Vagina (tissue), 2 donors: ENCODE data around the gene BEND3. TPM values are rescaled to one million over a fixed set of nuclear protein-coding genes. Genes with fewer than 3 reads are reported as not detected.

Experiments
- DNase-seq, 2 donors: peaks; one replicate each; pipeline ENCODE4 v3.0.0-alpha.2; 2017; ENCODE audit errors: extremely low spot score in 2 of 2
- H3K27ac ChIP-seq: fragments of 200-600 bp; sonication (generic); one replicate; pipeline ENCODE4 v1.5.1; 2019
- H3K27me3 ChIP-seq: fragments of 200-600 bp; sonication (generic); one replicate; pipeline ENCODE4 v1.5.1; 2019
- H3K36me3 ChIP-seq, 2 donors: fragments of 200-600 bp; sonication (generic); one replicate each; pipeline ENCODE4 v1.5.1; 2017 to 2019
- H3K4me1 ChIP-seq: fragments of 200-600 bp; sonication (generic); one replicate; pipeline ENCODE4 v1.5.1; 2019
- H3K4me3 ChIP-seq, 2 donors: fragments of 200-600 bp; sonication (generic); 1 replicate in 1 of 2; 2 replicates in 1 of 2; pipeline ENCODE4 v1.5.1; 2016 to 2019
- H3K9me3 ChIP-seq: fragments of 200-600 bp; sonication (generic); one replicate; pipeline ENCODE4 v1.5.1; 2019
- POLR2A ChIP-seq, 2 donors: fragments of 450-650 bp; IDR thresholded peaks; one replicate each; pipeline ENCODE4 v1.6.1; 2017; ENCODE audit warnings: antibody characterized with exemption in 2 of 2, mild to moderate bottlenecking in 2 of 2, moderate library complexity in 2 of 2
- POLR2AphosphoS5 ChIP-seq, 2 donors: sonication (generic); formaldehyde crosslinking; IDR thresholded peaks; one replicate each; pipeline ENCODE4 v1.9.0; 2017; ENCODE audit warnings: antibody characterized with exemption in 2 of 2, mild to moderate bottlenecking in 2 of 2, low read depth in 1 of 2; ENCODE audit not compliant: insufficient read depth in 1 of 2
- intact Hi-C: fragments of 100-400 bp; cut with DNase I; formaldehyde crosslinking; loops from one replicate; pipeline ENCODE4 v1.15.1; 2023
- small RNA-seq: library from RNA; depleted of rRNA; stranded (forward); fragments of <200 nt; gene quantifications from one replicate; pipeline ENCODE3, GENCODE V24; 2016
- total RNA-seq: library from RNA; depleted of rRNA; stranded (reverse); fragments of >200 nt; gene quantifications from one replicate; pipeline ENCODE4 v1.2.3, GENCODE V29; 2016
- TF ChIP-seq, protein P1 (sequence below), 3 experiments: fragments of 450-650 bp in 2 of 3; fragments of 200-600 bp in 1 of 3; sonication (generic) in 1 of 3; IDR thresholded peaks; one replicate each; pipeline ENCODE4 v1.5.1; 2017 to 2019; ENCODE audit warnings: antibody characterized with exemption in 3 of 3, mild to moderate bottlenecking in 2 of 3, moderate library complexity in 2 of 3

Gene BEND3
- total RNA-seq, 1 donor from 2014 or later, result 2.0 TPM

DNA sequence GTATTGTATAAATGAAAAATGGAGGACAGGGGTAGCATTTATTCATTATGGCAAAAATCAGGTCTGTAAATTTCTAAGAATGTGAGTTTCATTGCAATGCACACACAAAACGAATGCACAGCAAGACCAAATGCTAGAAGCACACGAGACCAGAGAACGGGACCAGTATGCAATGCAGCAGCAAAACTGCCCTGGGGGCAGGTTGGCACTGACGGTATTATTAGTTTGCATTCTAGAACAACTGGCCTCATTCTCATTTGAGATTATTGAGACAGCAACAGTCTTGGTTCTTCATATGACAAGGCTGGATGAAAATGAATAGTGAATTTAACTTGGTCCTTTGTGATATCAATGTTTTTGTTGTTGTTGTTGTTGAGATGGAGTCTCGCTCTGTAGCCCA, 96.3 kb downstream of the BEND3 start:
- H3K4me3 ChIP-seq, result no peak overlapping the region
- H3K27ac ChIP-seq, result no peak overlapping the region
- DNase-seq, result no peak
- no peaks in the 10 kb centered on the region for H3K36me3 ChIP-seq
- intact Hi-C loops, result no loop called here
- no peaks in the 10 kb centered on the region for H3K9me3 ChIP-seq
- no peaks in the 10 kb centered on the region for H3K4me1 ChIP-seq
- no peaks in the 10 kb centered on the region for H3K27me3 ChIP-seq
- TF ChIP-seq POLR2A (IDR thresholded peaks at IDR 0.05) (no peak), POLR2AphosphoS5 (IDR thresholded peaks at IDR 0.05; ENCODE audit: insufficient read depth in 1 of 2, low read depth in 1 of 2) (no peak)
- TF ChIP-seq, protein P1, sequence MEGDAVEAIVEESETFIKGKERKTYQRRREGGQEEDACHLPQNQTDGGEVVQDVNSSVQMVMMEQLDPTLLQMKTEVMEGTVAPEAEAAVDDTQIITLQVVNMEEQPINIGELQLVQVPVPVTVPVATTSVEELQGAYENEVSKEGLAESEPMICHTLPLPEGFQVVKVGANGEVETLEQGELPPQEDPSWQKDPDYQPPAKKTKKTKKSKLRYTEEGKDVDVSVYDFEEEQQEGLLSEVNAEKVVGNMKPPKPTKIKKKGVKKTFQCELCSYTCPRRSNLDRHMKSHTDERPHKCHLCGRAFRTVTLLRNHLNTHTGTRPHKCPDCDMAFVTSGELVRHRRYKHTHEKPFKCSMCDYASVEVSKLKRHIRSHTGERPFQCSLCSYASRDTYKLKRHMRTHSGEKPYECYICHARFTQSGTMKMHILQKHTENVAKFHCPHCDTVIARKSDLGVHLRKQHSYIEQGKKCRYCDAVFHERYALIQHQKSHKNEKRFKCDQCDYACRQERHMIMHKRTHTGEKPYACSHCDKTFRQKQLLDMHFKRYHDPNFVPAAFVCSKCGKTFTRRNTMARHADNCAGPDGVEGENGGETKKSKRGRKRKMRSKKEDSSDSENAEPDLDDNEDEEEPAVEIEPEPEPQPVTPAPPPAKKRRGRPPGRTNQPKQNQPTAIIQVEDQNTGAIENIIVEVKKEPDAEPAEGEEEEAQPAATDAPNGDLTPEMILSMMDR (IDR thresholded peaks at IDR 0.05), result no peak

Small RNAs within 50 kb of the gene (small RNA-seq; reads per million reads assigned to genes)
- gene RNU6-1299P, result not detected

Other genes with a start within 250 kb of the BEND3 start
- 86.9 TPM for gene CD24, start 140.8 kb downstream of the BEND3 start, total RNA-seq
- 10.8 TPM for gene MTRES1, start 87.3 kb downstream of the BEND3 start, total RNA-seq